GM12878 (cell line): Measurements from ENCODE around the gene OGFOD3.

Experiments
- BACH1 ChIP-seq: fragments of 450-650 bp; IDR thresholded peaks from 2 replicates; pipeline ENCODE4 v1.6.1; 2017; ENCODE audit warnings: mild to moderate bottlenecking, borderline replicate concordance
- CTCF ChIP-seq, 3 experiments: IDR thresholded peaks in 2 of 3; conservative IDR thresholded peaks in 1 of 3; 2 replicates each; pipeline ENCODE4 v1.5.1; 2011; ENCODE audit warnings: low read depth in 3 of 3, low read length in 3 of 3, mild to moderate bottlenecking in 3 of 3, control low read depth in 2 of 3, moderate library complexity in 2 of 3, inconsistent platforms in 1 of 3, mixed read lengths in 1 of 3; ENCODE audit not compliant: control insufficient read depth in 2 of 3, insufficient read depth in 1 of 3; ENCODE audit errors: extremely low read depth in 1 of 3
- DPF2 ChIP-seq: fragments of 450-650 bp; IDR thresholded peaks from 2 replicates; pipeline ENCODE4 v1.6.1; 2017; ENCODE audit warnings: mild to moderate bottlenecking
- ELK1 ChIP-seq: IDR thresholded peaks from 2 replicates; pipeline ENCODE4 v1.6.1; 2012; ENCODE audit warnings: low read depth, low read length, improper control_type of control experiment
- EP300 ChIP-seq, 2 experiments: fragments of 150-350 bp in 1 of 2; IDR thresholded peaks; 2 replicates each; pipeline ENCODE4 v1.6.1; 2011 to 2012; ENCODE audit warnings: low read depth in 2 of 2, low read length in 2 of 2, borderline replicate concordance in 1 of 2, improper control_type of control experiment in 1 of 2, inconsistent platforms in 1 of 2; ENCODE audit not compliant: control insufficient read depth in 1 of 2
- FOS ChIP-seq: IDR thresholded peaks from 3 replicates; pipeline ENCODE4 v1.6.1; 2011; ENCODE audit warnings: borderline replicate concordance; ENCODE audit not compliant: insufficient read length; ENCODE audit errors: extremely low read depth
- GABPA ChIP-seq: IDR thresholded peaks from 2 replicates; pipeline ENCODE4 v1.6.1; 2014; ENCODE audit warnings: antibody characterized with exemption, low read depth, mild to moderate bottlenecking, inconsistent platforms
- JUND ChIP-seq: IDR thresholded peaks from 2 replicates; pipeline ENCODE4 v1.6.1; 2012; ENCODE audit warnings: low read depth, mild to moderate bottlenecking, low read length, improper control_type of control experiment, moderate library complexity
- KDM1A ChIP-seq: fragments of 200-600 bp; sonication (generic); IDR thresholded peaks from 2 replicates; pipeline ENCODE4 v1.6.1; 2016; ENCODE audit warnings: borderline replicate concordance
- POLR2A ChIP-seq: IDR thresholded peaks from 2 replicates; pipeline ENCODE4 v1.6.1; 2011; ENCODE audit warnings: low read depth, mild to moderate bottlenecking, low read length
- POLR2AphosphoS5 ChIP-seq: IDR thresholded peaks from 2 replicates; pipeline ENCODE4 v1.6.1; 2011; ENCODE audit warnings: mild to moderate bottlenecking, low read length, inconsistent platforms
- RAD21 ChIP-seq: IDR thresholded peaks from 2 replicates; pipeline ENCODE4 v1.6.1; 2011; ENCODE audit warnings: mild to moderate bottlenecking, low read depth, low read length, moderate library complexity; ENCODE audit not compliant: insufficient read depth
- REST ChIP-seq: IDR thresholded peaks from 2 replicates; pipeline ENCODE4 v1.6.1; 2012; ENCODE audit warnings: mild to moderate bottlenecking, low read depth, low read length
- ZNF24 ChIP-seq: fragments of 450-650 bp; IDR thresholded peaks from 2 replicates; pipeline ENCODE4 v1.6.1; 2017; ENCODE audit warnings: antibody characterized with exemption, mild to moderate bottlenecking

GRCh38 chr17:82442643-82443464 is 24.5 kb upstream of the OGFOD3 start:
- TF ChIP-seq ELK1 (no peak), ZNF24 (no peak), DPF2 (no peak), RAD21 (no peak), EP300 (IDR thresholded peaks at IDR 0.05; ENCODE audit: borderline replicate concordance in 1 of 2, control insufficient read depth in 1 of 2, low read depth in 2 of 2, low read length in 2 of 2) (no peak), CTCF (IDR thresholded peaks at IDR 0.05 in 2 of 3, conservative IDR thresholded peaks at IDR 0.05 in 1 of 3; ENCODE audit: control insufficient read depth in 2 of 3, extremely low read depth in 1 of 3, insufficient read depth in 1 of 3, low read depth in 3 of 3, low read length in 3 of 3) (no peak), GABPA (no peak), BACH1 (no peak), POLR2A (no peak), FOS (no peak), JUND (no peak), KDM1A (no peak), POLR2AphosphoS5 (no peak), REST (no peak)
